ENCODE results near the gene KCNIP3.

GRCh38 chr2:95279435-95280035 is 17.6 kb upstream of the KCNIP3 start:
- TF ChIP-seq JUND (IDR thresholded peaks at IDR 0.05) (no peak), CTCF (IDR thresholded peaks at IDR 0.05; ENCODE audit: low read depth, low read length, missing input control) (no peak), FOXA2 (IDR thresholded peaks at IDR 0.05) (no peak), TAF1 (conservative IDR thresholded peaks at IDR 0.05) (no peak), REST (IDR thresholded peaks at IDR 0.05) (no peak), RAD21 (IDR thresholded peaks at IDR 0.05) (no peak), MAX (IDR thresholded peaks at IDR 0.05) (no peak), HNF4A (conservative IDR thresholded peaks at IDR 0.05) (no peak), SP1 (IDR thresholded peaks at IDR 0.05) (no peak), YY1 (IDR thresholded peaks at IDR 0.05) (no peak), GABPA (IDR thresholded peaks at IDR 0.05 in 1 of 2, conservative IDR thresholded peaks at IDR 0.05 in 1 of 2) (no peak), ZBTB33 (IDR thresholded peaks at IDR 0.05) (no peak), EGR1 (IDR thresholded peaks at IDR 0.05; ENCODE audit: low read depth in 2 of 2) (no peak)

Measured in liver (tissue), 3 donors.